Activated naive CD8-positive, alpha-beta T cell treated with anti-CD3 and anti-CD28 coated beads, Interleukin-2, amount 50 U/mL, for 24 hours (primary cell): ENCODE results near the gene PRMT1.

Experiments used
- ATAC-seq: fragments of 150-1000 bp; cut with Tn5 transposase; one replicate; pipeline ENCODE4 v1.10.0; 2021
- DNase-seq: peaks from one replicate; pipeline ENCODE4 v3.0.0; 2021
- H3K27ac Mint-ChIP-seq: one replicate; pipeline ENCODE4 v1.8.0; 2021; ENCODE audit warnings: mild to moderate bottlenecking, mixed read lengths
- H3K27me3 Mint-ChIP-seq: one replicate; pipeline ENCODE4 v1.8.0; 2021; ENCODE audit warnings: mixed read lengths
- H3K36me3 Mint-ChIP-seq: one replicate; pipeline ENCODE4 v1.8.0; 2021; ENCODE audit warnings: low read depth, mixed read lengths
- H3K4me1 Mint-ChIP-seq: one replicate; pipeline ENCODE4 v1.8.0; 2021; ENCODE audit warnings: mixed read lengths
- H3K4me3 Mint-ChIP-seq: one replicate; pipeline ENCODE4 v1.8.0; 2021; ENCODE audit warnings: mild to moderate bottlenecking, moderate library complexity, mixed read lengths
- H3K9me3 Mint-ChIP-seq: one replicate; pipeline ENCODE4 v1.8.0; 2021; ENCODE audit warnings: mixed read lengths

Gene PRMT1

DNA sequence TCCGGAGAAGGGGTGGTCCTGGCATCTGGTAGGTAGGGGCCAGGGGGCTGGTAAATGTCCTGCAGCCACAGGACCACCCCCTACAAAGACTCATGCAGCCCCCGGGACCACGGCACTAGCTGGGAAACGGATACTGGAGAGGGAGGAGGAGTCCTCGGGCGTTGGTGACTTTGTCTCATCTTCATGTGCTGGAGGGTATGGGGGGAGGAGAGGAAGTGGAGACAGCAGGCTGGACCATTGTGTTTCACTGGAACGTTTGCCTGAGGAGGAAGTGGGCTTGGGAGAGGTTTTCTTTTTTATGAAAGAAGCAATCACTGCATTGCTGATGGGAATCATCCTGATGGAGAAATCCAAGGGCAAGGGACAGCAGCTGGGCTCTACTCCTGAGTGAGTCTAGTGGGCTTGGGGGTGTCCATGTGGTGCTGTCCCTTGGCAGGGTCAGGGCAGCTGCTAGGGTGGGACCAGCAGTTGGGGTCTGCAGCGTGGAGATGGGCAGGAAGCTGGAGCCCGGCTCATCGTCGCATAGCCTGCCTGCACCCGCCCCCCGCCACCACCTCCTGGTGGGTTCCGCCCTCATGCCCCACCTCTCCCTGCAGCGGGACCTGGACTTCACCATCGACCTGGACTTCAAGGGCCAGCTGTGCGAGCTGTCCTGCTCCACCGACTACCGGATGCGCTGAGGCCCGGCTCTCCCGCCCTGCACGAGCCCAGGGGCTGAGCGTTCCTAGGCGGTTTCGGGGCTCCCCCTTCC lies 10.7 kb downstream of the PRMT1 start:
- H3K4me1 Mint-ChIP-seq, result peaks cover 27% of the 10 kb centered on the region
- ATAC-seq (no peak), DNase-seq (no peak)
- H3K4me3 Mint-ChIP-seq, result no peak overlapping the region
- peak overlapping the region; percentile 16 for H3K27ac Mint-ChIP-seq
- peaks cover 15% of the 10 kb centered on the region for H3K27me3 Mint-ChIP-seq
- peaks cover 39% of the 10 kb centered on the region for H3K36me3 Mint-ChIP-seq
- H3K9me3 Mint-ChIP-seq, result no peaks in the 10 kb centered on the region

DNA sequence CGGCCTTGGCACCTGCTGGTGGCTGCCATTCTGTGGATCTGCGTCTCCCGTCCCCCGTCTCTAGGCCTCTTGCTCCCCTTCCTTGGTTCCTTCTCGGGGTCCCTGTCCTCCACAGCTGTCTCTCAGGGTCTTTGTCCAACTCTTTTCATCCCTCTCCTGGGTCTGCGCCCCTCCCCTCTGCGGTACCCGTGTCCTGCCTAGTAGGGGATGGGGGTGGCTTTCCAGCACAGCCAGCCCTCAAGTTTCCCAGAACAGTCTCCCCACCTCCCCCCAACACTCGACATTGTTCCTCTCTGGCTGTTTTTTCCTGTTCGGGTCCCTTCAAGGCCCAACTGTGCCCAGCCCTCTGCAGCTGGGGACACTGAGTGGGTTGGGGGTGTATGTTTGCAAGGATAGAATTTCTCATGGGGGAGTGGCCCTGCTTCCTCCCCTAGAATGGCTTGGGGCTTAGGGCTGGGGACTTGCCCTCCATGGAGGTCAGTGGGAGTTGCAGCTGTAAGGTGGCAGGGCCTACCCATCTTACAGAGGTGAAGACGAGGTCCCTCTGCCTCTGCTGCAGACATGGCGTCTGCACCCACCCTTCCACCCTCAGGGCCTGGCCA lies 11.6 kb downstream of the PRMT1 start:
- H3K9me3 Mint-ChIP-seq, result no peaks in the 10 kb centered on the region
- H3K4me1 Mint-ChIP-seq, result peaks cover 27% of the 10 kb centered on the region
- no peak overlapping the region for H3K4me3 Mint-ChIP-seq
- H3K36me3 Mint-ChIP-seq, result peaks cover 34% of the 10 kb centered on the region
- DNase-seq, result no peak
- no peak overlapping the region for H3K27ac Mint-ChIP-seq
- H3K27me3 Mint-ChIP-seq, result peaks cover 21% of the 10 kb centered on the region
- no peak for ATAC-seq

DNA sequence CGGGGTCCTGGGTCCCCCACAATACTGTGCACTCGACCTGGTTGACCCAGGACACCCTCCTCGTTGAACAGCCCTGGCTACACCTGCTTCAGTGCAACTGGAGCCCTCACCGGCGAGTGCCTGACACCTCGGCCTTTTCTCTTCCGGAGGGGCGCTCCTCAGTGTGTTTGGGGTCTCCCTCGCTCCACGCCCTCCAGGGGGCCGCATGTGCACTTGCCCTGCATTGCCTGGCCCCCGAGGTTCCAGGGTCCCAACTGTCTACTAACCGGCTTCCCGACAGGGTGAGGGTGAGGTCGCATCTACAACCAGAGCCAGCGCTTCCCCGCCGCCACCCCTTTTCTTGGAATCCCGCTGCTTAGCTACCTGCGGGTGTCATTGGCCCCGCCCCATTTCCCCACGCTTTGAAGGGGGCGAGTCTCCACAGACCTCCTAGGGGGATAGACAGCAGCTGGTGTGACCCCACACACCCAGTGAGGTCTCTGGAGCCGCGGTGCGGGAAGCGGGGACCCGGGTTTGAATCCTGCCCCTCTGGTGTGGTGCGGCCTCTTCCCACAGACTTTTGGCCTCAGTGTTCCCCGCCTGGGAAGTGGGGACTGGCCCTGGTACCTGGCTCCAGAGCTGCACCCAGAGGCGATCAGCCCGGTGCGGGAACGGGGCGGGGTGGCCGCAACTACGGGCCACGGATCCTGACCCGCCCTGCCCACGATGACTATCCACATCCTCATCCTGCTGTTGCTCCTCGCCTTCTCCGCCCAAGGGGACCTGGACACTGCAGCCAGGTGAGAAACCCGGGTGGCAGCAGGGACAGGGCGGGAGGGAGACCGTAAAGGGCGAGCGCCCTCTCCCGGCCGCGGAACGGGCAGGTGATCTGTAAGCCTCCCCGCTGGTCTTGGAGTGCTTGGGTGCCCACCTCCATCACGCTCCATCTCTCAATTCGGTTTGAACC lies 12.3 kb downstream of the PRMT1 start, which contains the start of gene ADM5:
Gene ADM5, plus strand, starts transcription at position 462 of the 946 bp plus-strand sequence. Its CDS starts 244 bp downstream, at position 706.
- Mint-ChIP-seq H3K27ac (peak within 1 kb of the TSS; percentile 52), H3K36me3 (peaks cover 27% of the 10 kb centered on the region)
- peak; percentile 64 for DNase-seq

DNA sequence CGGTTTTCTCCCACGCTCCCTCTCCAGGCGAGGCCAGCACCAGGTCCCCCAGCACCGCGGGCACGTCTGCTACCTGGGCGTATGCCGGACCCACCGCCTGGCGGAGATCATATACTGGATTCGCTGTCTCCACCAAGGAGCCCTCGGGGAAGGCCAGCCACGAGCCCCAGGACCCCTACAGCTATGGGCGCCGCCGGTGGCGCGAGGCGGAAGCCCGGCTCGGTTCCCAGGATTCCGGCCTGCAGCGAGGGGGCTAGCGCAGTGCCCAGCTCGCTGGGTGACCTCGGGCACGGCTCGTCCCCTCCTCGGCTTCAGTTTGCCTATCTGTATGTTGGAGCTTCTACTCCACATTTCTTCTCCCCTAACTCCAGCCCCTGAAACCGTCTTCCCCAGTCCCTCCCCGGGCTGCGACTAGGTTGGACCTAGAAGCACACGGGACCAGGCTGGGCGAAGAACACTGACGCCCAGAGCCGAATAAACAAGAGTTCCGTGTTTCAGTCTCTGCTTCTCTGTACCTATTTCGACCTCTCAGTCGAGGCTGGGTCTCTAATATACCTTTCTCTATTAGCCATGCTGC lies 13.1 kb downstream of the PRMT1 start:
- H3K4me1 Mint-ChIP-seq, result peaks cover 27% of the 10 kb centered on the region
- peak; percentile 1 for ATAC-seq
- peaks cover 23% of the 10 kb centered on the region for H3K36me3 Mint-ChIP-seq
- peak overlapping the region; percentile 60 for H3K4me3 Mint-ChIP-seq
- H3K27ac Mint-ChIP-seq, result peak overlapping the region; percentile 52
- no peak for DNase-seq
- no peaks in the 10 kb centered on the region for H3K9me3 Mint-ChIP-seq
- peaks cover 21% of the 10 kb centered on the region for H3K27me3 Mint-ChIP-seq

More for the DNA sequence above, 12.3 kb downstream of the PRMT1 start, which contains the start of gene ADM5:
- peak within 1 kb of the TSS; percentile 60 for H3K4me3 Mint-ChIP-seq
- no peaks in the 10 kb centered on the region for H3K9me3 Mint-ChIP-seq
- peaks cover 27% of the 10 kb centered on the region for H3K4me1 Mint-ChIP-seq
- peak; percentile 26 for ATAC-seq
- peaks cover 21% of the 10 kb centered on the region for H3K27me3 Mint-ChIP-seq

DNA sequence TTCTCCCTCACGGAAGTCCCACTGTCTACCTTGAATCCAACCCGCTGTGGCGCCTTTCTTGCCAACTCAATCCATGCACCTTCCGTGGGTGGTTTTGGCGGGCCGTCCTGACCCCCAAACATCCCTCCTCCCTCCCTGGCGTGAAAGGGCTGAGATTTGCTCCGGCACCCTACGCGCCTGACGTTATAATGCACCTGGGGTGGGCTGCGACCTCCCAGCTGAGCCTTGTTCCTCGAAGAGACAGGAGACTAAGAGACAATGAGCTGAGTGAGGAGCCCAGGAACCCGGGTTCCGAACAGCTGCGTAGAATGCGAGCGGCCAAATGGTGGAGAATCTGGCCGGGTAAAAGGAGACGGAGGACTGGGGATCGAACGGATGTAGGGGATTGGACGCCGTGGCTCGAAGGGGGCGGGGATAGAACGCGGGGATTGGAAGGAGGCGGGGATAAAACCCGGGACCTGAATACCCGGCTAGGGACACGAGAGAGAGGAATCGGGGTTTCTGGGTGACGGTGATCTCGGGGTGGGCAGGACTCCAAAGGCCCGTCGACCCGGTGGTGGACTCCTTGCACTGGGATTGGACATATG lies 13.7 kb downstream of the PRMT1 start, which contains the start of gene CPT1C:
Gene CPT1C, plus strand, starts transcription at position 461 of the 587 bp plus-strand sequence. CDS start 1,137 bp downstream, outside the sequence.
- Mint-ChIP-seq H3K4me3 (peak within 1 kb of the TSS; percentile 60), H3K27ac (peak within 1 kb of the TSS; percentile 52), H3K36me3 (peaks cover 18% of the 10 kb centered on the region), H3K4me1 (peaks cover 23% of the 10 kb centered on the region), H3K9me3 (no peaks in the 10 kb centered on the region), H3K27me3 (peaks cover 21% of the 10 kb centered on the region)
- DNase-seq (peak; percentile 66), ATAC-seq (peak; percentile 41)

DNA sequence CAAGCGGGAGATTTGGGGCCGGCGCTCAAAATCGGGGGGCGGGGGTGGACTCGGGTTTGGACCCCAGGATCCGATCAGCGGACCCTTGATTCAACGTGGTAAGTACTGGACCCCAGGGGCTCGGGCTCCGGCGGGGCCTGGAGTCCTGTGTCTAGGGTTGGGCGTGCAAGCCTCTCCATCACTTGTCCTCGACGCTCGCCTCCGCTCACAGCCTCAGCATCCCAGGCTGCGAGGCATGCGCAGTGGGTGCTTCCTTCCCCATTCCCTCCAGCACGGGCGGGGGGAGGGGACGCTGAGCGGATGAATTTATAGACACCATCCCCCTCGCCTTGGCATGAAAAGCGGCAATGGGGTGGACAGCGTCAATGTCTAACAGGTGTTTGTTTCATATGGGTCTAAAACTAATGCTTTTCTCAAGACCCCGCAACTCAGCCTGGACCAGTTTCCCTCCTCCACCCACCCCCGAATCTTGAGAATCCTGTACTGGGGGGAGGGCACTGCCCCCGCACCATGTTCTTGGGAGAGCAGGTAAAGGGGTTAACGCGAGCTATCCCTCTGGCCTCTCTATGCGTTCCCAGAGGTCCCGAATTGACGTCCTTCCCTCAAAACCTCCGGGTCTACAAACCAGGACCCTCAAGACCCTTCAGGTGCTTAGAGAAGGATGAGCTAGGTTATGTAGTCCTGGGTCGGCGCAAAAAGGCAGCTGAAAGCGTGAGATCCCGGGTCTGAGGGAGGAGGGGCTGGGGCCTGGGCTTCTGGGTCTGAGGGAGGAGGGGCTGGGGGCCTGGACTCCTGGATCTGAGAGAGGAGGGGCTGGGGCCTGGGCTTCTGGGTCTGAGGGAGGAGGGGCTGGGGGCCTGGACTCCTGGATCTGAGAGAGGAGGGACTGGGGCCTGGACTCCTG lies 14.4 kb downstream of the PRMT1 start:
- H3K4me1 Mint-ChIP-seq, result peaks cover 23% of the 10 kb centered on the region
- H3K4me3 Mint-ChIP-seq, result peak overlapping the region; percentile 60
- peaks cover 21% of the 10 kb centered on the region for H3K27me3 Mint-ChIP-seq
- no peak overlapping the region for H3K27ac Mint-ChIP-seq
- peak; percentile 11 for ATAC-seq
- no peaks in the 10 kb centered on the region for H3K9me3 Mint-ChIP-seq
- DNase-seq, result peak; percentile 46
- H3K36me3 Mint-ChIP-seq, result peaks cover 17% of the 10 kb centered on the region

DNA sequence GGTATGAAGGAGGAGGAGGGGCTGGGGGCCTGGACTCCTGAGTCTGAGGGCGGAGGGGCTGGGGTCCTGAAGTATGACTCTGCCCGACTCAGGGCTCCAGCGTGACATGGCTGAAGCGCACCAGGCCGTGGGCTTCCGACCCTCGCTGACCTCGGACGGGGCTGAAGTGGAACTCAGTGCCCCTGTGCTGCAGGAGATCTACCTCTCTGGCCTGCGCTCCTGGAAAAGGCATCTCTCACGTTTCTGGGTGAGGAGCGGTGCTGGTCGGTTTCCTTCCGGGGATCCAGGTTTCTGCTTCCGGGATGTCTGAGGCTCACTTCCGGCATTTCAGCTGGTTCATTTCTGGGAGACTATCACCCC lies 15.1 kb downstream of the PRMT1 start:
- DNase-seq (no peak), ATAC-seq (no peak)
- peaks cover 14% of the 10 kb centered on the region for H3K36me3 Mint-ChIP-seq
- no peak overlapping the region for H3K27ac Mint-ChIP-seq
- H3K9me3 Mint-ChIP-seq, result no peaks in the 10 kb centered on the region
- peaks cover 21% of the 10 kb centered on the region for H3K27me3 Mint-ChIP-seq
- peaks cover 23% of the 10 kb centered on the region for H3K4me1 Mint-ChIP-seq
- no peak overlapping the region for H3K4me3 Mint-ChIP-seq

DNA sequence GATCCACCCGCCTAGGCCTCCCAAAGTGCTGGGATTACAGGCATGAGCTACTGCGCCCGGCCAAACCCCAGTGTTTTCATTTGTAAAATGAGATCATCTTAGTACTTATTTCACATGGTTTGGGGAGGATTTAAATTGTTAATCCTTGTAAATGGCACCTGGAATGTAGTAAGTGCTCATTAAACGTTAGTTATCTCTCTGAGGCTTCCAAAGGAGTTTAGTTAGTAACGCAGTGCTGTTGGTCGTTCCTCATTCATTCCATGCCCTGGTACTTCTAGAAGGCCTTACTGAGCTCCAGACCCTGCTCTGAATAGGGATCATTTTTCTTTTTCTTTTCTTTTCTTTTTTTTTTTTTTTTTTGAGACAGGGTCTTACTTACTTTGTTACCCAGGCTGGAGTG lies 19.0 kb downstream of the PRMT1 start:
- DNase-seq, result no peak
- peaks cover 5% of the 10 kb centered on the region for H3K4me1 Mint-ChIP-seq
- no peak overlapping the region for H3K4me3 Mint-ChIP-seq
- no peaks in the 10 kb centered on the region for H3K36me3 Mint-ChIP-seq
- no peaks in the 10 kb centered on the region for H3K9me3 Mint-ChIP-seq
- peaks cover 14% of the 10 kb centered on the region for H3K27me3 Mint-ChIP-seq
- ATAC-seq, result no peak
- H3K27ac Mint-ChIP-seq, result no peak overlapping the region

DNA sequence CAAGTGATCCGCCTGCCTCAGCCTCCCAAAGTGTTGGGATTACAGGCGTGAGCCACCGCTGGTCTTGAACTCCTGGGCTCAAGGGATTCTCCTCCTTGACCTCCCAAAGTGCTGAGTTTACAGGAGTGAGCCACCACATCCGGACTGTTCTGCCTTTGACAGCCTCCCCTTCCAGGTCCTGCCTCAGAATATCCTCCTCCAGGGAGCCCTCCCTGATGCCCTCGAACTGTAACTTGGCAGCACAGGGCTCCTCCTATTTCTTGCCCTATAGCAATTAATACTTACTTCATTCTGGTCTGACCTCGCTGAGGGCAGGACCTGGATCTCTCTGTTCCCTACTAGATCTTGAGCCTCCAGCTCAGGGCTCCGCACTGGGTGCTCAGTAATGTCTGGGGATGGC lies 19.8 kb downstream of the PRMT1 start:
- H3K27ac Mint-ChIP-seq, result no peak overlapping the region
- DNase-seq (no peak), ATAC-seq (no peak)
- peaks cover 14% of the 10 kb centered on the region for H3K27me3 Mint-ChIP-seq
- peaks cover 2% of the 10 kb centered on the region for H3K4me1 Mint-ChIP-seq
- no peaks in the 10 kb centered on the region for H3K36me3 Mint-ChIP-seq
- H3K4me3 Mint-ChIP-seq, result no peak overlapping the region
- no peaks in the 10 kb centered on the region for H3K9me3 Mint-ChIP-seq

DNA sequence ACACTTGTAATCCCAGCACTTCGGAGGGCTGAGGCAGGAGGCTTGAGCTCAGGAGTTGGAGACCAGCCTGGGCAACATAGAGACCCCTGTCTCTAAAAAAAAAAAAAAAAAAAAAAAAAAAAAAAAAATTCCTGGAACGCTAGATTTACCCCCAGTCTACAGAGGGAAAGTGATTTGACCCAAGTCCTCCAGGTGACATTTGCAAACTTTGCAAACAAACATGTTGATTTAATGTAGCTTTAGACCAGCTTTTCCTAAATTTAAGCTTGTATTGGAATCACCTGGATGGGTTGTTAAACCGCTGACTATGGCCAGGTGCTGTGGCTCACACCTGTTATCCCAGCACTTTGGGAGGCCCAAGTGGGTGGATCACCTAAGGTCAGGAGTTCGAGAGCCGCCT lies 22.3 kb downstream of the PRMT1 start:
- DNase-seq (no peak), ATAC-seq (no peak)
- H3K36me3 Mint-ChIP-seq, result no peaks in the 10 kb centered on the region
- no peak overlapping the region for H3K4me3 Mint-ChIP-seq
- H3K9me3 Mint-ChIP-seq, result no peaks in the 10 kb centered on the region
- no peaks in the 10 kb centered on the region for H3K4me1 Mint-ChIP-seq
- peaks cover 7% of the 10 kb centered on the region for H3K27me3 Mint-ChIP-seq
- H3K27ac Mint-ChIP-seq, result no peak overlapping the region

DNA sequence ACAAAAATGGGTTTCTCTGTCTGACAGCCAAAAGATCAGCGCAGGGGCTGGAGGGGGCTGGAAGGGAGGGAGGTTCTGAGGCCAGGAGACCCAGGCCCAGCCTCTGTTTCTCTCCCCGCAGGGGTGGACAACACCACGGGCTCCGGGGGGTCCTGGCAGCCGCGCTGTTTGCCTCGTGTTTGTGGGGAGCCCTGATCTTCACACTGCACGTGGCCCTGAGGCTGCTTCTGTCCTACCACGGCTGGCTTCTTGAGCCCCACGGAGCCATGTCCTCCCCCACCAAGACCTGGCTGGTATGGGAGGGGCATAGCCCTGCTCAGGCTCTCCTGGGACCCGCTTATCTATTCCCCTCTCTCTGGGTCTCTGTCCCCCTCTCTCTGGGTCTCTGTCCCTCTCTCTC lies 23.5 kb downstream of the PRMT1 start:
- peaks cover 7% of the 10 kb centered on the region for H3K27me3 Mint-ChIP-seq
- peak; percentile 33 for ATAC-seq
- H3K4me3 Mint-ChIP-seq, result no peak overlapping the region
- DNase-seq, result no peak
- H3K9me3 Mint-ChIP-seq, result no peaks in the 10 kb centered on the region
- no peak overlapping the region for H3K27ac Mint-ChIP-seq
- no peaks in the 10 kb centered on the region for H3K36me3 Mint-ChIP-seq
- no peaks in the 10 kb centered on the region for H3K4me1 Mint-ChIP-seq

DNA sequence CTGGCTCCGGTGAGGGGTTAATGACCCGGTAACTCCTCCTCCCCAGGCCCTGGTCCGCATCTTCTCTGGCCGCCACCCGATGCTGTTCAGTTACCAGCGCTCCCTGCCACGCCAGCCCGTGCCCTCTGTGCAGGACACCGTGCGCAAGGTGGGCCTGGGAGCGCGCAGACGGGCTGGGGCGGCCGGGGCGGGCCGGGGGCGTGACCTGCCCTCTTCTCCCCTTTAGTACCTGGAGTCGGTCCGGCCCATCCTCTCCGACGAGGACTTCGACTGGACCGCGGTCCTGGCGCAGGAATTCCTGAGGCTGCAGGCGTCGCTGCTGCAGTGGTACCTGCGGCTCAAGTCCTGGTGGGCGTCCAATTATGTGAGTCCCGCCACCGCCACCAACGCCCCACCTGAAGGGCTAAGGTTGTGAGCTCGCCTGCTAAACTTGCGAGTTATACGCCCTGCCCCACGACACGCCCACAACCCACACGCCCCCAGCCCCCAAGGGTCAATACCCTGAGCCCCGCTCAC lies 24.3 kb downstream of the PRMT1 start:
- H3K9me3 Mint-ChIP-seq, result no peaks in the 10 kb centered on the region
- H3K27me3 Mint-ChIP-seq, result peaks cover 7% of the 10 kb centered on the region
- DNase-seq, result no peak
- ATAC-seq, result no peak
- no peaks in the 10 kb centered on the region for H3K36me3 Mint-ChIP-seq
- no peak overlapping the region for H3K4me3 Mint-ChIP-seq
- H3K4me1 Mint-ChIP-seq, result no peaks in the 10 kb centered on the region
- H3K27ac Mint-ChIP-seq, result no peak overlapping the region
